ENCODE results near the gene AP4M1. TPM values are rescaled to one million over a fixed set of nuclear protein-coding genes. Genes with fewer than 3 reads are reported as not detected.

Gene AP4M1
- polyA plus RNA-seq, 3 donors: 32.4 to 36.9 (median 36.5) TPM

DNA sequence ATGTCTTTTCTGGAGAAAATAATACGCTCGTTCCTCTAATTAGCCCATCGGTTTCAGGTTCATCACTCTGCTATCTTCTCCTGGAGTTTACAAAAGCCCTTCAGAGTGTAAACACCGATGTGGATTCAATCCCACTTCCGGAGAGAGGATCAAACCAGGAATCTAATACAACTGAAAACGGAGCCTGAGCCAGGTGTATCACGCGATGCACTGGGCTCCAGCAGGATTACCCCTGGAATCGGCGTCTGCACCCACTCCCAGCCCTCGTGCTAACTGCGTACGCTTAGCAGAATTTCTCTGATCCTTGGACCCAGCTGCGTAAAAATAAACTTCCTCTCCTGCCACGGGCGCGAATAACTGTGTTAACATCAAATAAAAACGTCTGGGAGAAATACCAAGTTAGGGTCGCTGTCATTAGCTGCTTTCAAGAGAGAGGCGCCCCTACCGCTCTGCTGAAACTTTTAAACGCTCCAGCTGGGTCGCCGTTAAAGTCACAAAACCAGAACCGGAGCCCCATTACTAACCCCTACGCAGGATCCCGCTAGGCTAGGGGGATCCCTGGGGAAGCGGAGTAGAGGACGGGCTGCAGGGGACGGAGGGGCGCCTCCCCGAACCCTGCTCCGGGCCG, 20.4 kb upstream of the AP4M1 start:
- no peak for DNase-seq (ENCODE audit: extremely low read depth in 1 of 11, low read depth in 9 of 11, low spot score in 4 of 11)

DNA sequence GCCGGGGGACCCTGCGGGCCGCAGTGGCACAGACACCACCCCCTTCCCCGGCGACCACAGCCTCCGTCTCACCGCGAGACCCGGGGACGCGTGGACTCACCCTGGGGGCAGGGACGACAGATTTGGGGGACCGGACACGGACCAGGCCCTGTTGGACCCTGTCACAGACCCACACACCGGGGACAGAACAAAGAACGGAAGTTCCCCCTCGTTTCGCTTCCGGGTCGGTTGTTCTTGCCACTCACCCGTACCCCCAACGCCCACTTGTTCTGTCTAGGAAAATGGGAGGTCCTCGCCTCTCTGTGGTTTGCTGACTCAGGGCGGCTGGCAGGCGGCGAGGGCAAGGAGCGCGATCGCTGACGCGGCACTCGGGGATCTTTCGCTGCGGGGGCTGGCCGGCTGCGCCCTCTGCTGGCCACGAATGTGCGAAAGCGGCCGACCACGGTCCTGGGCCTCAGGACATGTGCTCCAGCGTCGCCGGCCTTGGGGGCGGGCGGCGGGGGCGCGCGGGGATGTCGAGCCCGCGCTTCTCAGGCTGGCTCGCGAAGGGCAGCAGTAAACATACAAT, 19.8 kb upstream of the AP4M1 start, which contains the start of gene ZNF3:
Gene ZNF3 (minus strand): TSS at position 189 of the 568 bp plus-strand sequence. CDS start 4,366 bp downstream, outside the sequence.
- peak; percentile 95 to 99 (median 99) for DNase-seq (ENCODE audit: extremely low read depth in 1 of 11, low read depth in 9 of 11, low spot score in 4 of 11)

DNA sequence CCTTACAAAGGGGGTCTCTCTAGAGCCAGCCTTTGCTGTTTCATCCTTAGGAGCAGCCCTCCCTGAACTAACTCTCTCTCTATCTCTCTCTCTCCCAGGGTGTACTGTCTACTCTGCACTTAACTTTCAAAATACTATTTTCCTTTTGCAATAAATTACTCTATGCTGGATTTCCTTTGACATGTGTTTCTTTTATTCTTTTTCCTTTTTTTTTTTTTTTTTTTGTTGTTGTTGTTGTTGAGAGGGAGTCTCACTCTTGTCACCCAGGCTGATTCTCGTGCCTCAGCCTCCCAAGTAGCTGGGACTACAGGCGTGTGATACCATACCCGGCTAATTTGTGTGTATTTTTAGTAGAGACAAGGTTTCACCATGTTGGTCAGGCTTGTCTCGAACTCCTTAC, 18.5 kb upstream of the AP4M1 start:
- no peak for DNase-seq (ENCODE audit: extremely low read depth in 1 of 11, low read depth in 9 of 11, low spot score in 4 of 11)

DNA sequence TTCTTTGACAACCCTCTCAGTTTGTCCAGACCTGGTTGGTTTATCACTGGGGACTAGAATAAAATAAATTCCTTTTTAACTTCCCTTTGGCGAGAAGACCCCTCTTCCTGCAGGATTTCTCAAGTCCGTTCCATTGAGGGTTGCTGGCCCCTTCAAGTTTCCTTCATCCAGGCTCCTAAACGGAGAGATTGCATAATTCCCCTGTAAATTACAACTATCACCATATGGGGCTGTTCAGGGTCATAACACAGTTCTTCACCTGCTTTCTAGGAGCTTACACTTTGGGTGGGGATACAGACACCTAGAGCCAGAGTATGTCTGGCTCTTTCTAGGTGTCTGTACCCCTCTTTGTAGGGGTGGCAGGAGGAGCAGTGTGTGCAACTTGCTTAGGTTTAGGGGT, 15.9 kb upstream of the AP4M1 start:
- no peak for DNase-seq (ENCODE audit: extremely low read depth in 1 of 11, low read depth in 9 of 11, low spot score in 4 of 11)

DNA sequence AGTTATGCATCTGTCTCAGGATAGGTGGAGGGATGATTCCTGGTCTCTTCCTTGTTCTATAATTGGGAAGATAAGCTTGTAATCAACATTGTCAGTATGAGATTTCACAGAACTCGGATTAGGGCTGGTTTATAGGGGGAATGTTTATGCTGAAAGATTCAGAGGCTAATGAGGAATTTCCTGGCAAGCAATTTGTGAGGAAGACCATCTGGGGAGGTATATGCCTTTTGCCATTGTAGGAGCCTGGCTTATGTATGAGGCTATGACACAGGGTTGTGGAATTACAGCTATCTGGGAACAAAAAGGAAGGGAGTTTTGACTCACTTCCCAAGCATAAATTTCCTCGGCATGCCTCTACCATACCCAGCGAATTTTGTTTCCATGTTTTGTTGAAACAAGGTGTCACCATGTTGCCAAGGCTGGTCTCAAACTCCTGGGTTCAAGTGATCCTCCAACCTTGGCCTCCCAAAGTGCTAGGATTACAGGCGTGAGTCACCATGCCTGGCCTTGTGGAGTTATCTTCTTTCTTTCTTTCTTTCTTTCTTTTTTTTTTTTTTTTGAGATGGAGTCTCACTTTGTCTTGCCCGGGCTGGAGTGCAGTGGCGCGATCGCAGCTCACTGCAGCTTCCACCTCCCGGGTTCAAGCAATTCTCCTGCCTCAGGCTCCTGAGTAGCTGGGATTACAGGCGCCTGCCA, 14.2 kb upstream of the AP4M1 start:
- DNase-seq (ENCODE audit: extremely low read depth in 1 of 11, low read depth in 9 of 11, low spot score in 4 of 11): peak in 4 of 11 donors; percentile 35 to 65 (median 51)

DNA sequence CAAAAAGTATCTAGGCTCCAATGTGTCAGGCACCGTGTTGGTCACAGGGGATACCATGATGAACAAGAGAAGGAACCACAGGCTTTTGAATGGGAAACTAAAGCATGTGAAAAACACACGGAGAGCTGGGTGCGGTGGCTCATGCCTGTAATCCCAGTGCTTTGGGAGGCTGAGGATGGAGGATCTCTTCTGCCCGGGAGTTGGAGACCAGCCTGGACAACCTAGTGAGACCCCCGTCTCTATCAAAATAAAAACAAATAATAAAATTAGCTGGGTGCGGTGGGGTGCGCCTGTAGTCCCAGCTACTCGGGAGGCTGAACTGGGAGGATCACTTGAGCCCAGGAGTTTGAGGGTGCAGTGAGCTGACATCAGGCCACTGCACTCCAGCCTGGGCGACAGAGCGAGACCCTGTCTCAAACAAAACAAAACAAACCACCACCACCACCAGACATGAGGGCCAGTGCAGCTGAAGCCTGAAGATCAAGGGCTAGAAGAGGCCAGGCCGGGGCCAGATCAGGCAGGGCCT, 13.3 kb upstream of the AP4M1 start:
- DNase-seq (ENCODE audit: extremely low read depth in 1 of 11, low read depth in 9 of 11, low spot score in 4 of 11): no peak

DNA sequence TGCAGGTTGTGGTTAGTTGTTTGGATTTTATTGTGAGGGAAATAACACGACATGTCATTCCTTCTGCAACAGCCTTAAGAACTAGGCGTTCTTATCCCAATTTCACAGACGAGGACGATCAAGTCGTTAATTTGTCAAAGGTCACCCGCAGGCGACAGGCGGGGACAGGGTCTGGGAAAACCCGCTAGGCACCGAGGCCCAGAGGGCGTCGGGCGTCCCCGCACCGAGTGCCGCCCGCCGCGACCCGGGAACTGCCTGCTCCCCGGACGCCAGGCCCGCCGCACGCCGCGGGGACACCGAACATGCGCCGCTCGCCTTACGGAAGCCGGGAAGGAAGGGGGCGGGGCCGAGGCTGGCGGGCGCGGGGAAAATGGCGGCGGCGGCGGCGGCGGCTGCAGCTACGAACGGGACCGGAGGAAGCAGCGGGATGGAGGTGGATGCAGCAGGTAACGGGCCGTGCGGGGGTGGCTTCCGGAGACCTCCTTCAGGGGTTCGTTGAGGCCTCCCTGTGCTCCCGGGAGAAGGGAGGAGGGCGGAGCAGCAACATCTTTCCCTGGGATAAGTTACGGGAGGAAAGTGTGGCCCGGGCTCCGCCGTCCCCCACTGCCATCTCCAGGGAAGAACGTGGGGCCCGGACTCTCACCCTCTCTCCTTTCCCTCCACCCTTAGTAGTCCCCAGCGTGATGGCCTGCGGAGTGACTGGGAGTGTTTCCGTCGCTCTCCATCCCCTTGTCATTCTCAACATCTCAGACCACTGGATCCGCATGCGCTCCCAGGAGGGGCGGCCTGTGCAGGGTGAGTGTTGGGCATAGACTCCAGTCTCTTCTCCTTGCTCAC, 12.6 kb upstream of the AP4M1 start, which contains the start of gene COPS6:
Gene COPS6 (plus strand): TSS at position 349 of the 837 bp plus-strand sequence. CDS start 22 bp downstream, at position 371.
- peak in 8 of 11 donors; percentile 52 to 81 (median 76) for DNase-seq (ENCODE audit: extremely low read depth in 1 of 11, low read depth in 9 of 11, low spot score in 4 of 11)

DNA sequence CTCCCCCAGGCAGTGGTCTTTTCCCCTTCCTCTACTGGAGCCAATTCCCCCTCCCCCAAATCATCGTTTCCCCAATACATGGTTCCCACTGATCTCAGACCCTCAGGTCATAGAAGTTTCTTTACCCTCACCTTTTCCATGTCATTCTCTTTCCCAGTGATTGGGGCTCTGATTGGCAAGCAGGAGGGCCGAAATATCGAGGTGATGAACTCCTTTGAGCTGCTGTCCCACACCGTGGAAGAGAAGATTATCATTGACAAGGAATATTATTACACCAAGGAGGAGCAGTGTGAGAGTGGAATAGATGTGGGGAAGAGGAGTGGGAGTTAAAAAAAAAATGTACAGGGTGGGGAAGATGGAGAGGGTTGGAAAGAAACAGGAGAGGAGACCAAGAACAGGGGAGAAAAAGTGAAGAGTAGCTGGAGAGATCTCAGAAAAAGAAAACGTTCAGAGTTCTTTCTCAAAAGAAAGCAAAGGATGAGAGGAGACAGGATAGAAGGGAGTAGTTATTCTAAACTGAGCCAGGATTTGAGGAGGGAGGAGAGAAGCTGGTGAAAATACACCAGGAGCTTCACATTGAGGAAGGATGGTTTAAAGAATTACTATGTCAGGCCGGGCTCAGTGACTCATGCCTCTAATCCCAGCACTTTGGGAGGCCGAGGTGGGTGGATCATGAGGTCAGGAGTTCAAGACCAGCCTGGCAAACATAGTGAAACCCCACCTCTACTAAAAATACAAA, 11.8 kb upstream of the AP4M1 start:
- no peak for DNase-seq (ENCODE audit: extremely low read depth in 1 of 11, low read depth in 9 of 11, low spot score in 4 of 11)

DNA sequence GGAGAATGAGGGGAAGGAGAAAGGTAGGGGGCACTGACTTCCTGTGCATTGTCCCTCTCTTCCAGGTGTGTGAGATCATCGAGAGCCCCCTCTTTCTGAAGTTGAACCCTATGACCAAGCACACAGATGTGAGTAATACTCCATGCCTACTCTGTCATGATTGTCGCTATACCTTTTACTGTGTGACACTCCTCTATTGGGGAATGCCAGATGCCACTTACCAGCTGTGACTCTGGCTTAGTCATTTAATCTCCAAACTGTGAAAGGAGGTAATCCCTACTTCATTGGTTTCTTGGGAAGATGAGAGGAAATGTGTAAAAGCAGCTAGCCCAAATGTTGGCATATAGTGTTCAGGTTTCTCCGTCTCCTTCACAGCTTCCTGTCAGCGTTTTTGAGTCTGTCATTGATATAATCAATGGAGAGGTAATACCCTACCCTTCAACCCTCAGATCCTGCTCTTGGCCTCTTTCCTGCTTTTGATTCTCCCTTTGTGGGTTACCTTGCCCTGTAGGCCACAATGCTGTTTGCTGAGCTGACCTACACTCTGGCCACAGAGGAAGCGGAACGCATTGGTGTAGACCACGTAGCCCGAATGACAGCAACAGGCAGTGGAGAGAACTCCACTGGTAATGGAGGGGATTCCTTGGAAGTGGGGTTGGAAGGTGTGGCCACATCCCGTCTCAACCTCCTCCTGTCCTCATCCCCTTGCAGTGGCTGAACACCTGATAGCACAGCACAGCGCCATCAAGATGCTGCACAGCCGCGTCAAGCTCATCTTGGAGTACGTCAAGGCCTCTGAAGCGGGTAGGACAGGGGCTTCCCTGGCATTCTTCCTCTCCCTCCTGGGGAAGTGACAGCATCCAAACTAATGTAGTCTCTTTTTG, 10.7 kb upstream of the AP4M1 start:
- no peak for DNase-seq (ENCODE audit: extremely low read depth in 1 of 11, low read depth in 9 of 11, low spot score in 4 of 11)

DNA sequence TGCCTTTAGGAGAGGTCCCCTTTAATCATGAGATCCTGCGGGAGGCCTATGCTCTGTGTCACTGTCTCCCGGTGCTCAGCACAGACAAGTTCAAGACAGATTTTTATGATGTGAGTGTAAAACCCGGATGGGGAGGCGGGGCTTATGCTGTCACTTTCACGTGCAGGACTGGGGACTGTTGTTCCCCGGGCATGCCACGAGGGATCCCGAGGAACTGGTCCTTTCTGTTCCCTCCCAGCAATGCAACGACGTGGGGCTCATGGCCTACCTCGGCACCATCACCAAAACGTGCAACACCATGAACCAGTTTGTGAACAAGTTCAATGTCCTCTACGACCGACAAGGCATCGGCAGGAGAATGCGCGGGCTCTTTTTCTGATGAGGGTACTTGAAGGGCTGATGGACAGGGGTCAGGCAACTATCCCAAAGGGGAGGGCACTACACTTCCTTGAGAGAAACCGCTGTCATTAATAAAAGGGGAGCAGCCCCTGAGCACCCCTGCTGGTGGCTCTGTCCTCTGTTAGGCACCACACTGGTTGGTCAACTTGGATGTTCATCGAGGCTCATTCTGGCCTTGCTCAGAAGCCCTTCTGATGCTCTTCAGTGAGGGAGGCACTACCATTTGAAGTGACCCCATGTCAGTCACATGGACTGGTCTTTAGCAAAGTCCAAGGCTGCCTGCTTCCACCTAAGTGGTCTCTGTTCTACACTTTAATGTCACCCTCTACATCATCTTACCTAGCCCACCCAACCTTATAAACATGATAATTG, 9.8 kb upstream of the AP4M1 start:
- no peak for DNase-seq (ENCODE audit: extremely low read depth in 1 of 11, low read depth in 9 of 11, low spot score in 4 of 11)

DNA sequence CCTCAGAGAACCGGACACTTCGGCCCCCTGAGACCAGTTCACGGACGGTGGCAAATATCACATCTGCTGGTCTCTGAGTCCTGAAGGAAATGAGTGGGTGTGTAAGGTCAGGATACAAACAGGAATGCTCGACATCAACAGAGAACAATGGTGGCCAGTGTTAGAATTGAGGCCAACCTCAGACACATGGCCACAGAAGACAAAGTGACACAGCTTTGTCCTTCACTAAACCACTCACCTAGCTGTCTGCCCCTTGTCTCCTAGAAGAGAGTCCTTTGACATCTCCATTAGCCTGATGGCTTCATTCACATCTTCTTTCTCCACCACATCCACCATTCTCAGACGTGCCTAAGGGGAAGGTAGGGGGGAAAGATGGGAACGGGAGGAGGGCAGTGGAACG, 8.4 kb upstream of the AP4M1 start:
- DNase-seq (ENCODE audit: extremely low read depth in 1 of 11, low read depth in 9 of 11, low spot score in 4 of 11): no peak

DNA sequence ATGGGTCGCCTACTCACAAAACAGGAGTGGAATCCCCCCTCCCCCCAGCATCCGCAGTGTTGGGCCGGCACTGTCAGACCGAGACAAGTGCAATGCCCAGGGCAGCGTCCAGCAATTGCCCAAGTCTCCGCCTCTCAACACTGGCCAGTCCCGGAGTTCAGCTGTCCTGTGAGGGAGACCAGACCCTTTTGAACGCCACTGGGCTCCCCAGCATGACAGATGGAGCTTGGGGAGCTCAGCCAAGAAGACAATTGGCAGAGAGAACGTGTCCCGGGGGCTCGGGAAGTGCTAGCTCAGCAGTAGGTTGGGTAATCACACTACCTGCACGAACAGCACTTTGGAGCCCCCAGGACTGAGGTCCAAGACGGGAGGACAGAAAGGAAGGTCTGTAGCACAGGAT, 7.9 kb upstream of the AP4M1 start:
- DNase-seq (ENCODE audit: extremely low read depth in 1 of 11, low read depth in 9 of 11, low spot score in 4 of 11): no peak

DNA sequence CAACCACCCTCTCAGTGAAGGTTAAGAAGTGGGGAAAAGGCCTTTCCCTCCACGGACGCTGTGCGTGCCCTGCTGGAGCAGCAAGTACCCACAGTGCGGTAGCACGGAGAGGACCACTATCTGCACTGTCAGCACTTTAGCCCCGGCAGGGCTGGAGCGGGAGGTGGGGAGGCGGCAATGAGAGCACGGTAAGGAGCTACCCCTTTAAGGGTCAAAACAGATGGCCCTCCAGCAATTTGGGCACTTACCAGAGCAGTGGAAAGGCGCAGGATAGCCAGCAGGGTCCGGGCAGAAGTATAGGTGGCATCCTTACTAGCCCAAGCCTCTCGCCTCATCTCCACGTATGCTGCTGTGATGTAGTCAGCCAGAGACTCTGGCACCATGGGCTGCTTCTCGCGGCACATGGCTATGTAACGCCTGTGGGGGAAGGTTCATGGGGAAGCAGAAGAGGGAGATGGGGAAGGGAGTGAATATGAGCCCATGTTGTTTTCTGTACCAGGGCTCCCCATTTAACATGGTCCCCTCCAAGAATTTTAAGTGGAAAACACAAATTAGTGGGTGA, 7.4 kb upstream of the AP4M1 start:
- no peak for DNase-seq (ENCODE audit: extremely low read depth in 1 of 11, low read depth in 9 of 11, low spot score in 4 of 11)

DNA sequence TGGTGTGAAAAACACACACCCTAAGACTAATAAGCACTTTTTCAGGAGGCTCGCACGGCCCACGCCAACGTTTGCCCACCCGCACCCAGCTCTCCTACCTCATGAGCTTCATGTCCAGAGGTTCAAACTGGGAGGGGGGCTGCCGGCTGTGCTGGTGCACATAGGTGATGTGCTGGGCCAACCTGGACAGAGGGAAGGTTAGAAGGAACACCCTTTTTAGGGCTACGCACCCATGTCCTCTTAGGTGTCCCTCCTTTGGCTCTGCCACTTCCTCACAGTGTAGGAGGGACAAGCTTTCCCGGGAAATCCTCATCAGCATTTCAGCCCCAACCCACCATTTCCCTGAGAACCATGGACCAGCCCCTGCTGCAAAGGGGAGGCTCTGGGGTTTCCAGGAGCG, 6.2 kb upstream of the AP4M1 start:
- DNase-seq (ENCODE audit: extremely low read depth in 1 of 11, low read depth in 9 of 11, low spot score in 4 of 11): no peak

DNA sequence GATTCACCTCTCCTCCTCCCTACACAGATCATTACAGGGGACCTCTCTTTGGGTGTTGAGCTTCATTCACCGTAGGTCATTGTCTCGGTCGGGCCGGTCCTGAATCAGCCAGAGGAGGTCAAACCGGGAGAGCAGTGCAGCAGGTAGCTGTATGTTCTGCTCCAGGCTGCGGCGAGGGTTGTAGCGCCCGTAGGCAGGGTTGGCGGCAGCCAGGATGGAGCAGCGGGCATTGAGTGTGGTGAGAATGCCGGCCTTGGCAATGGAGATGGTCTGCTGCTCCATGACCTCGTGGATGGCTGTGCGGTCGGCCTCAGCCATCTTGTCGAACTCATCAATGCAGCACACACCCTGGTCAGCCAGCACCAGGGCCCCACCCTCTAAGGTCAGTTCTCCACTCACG, 5.7 kb upstream of the AP4M1 start:
- DNase-seq (ENCODE audit: extremely low read depth in 1 of 11, low read depth in 9 of 11, low spot score in 4 of 11): no peak

DNA sequence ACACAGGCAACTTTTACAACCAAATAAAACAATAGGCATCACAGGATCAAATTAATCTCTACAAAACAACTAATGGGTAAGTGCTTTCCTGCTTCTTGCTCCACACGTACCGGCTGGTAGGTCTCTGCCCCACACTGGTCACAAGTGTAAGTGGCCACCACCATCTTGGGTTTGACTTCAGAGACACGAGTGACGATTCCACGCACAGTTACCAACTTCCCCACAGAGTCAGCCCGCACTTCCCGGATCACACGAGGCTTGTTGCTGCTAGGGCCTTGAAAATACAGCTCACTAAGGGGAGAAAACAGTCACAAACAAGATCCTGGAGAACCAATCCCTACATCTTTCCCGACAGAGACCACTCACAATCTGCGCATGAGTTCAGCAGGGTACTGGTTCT, 2.5 kb upstream of the AP4M1 start:
- no peak for DNase-seq (ENCODE audit: extremely low read depth in 1 of 11, low read depth in 9 of 11, low spot score in 4 of 11)

DNA sequence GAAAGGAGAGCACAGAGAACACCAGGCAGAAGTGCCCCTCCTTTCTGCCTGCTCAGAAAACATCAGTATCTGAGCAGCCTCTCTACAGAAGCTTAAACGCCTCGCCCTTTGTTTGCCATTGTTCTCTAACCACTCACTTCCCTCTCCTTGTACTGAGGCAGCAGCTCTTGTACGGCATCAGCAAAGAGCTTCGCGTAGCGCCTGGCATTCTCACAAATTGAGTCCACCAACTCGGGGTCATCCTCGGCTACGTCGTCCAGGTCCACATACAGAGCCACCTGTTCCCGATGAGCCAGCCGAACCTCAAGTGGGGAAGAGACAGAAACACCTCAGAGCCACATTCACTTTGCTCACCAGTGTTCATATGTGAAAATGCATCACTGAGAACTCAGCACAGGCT, 2.0 kb upstream of the AP4M1 start:
- DNase-seq (ENCODE audit: extremely low read depth in 1 of 11, low read depth in 9 of 11, low spot score in 4 of 11): no peak
